ENCODE measurements around the gene HAPSTR1.

The HAPSTR1 gene

GRCh38 chr16:9095656-9096397, 4.4 kb downstream of the HAPSTR1 start:
- Histone ChIP-seq H3K27me3 (ENCODE audit: control insufficient read depth, insufficient read depth, low read length, poor library complexity, severe bottlenecking) (no peaks in the 10 kb centered on the region), H3K36me3 (ENCODE audit: control insufficient read depth, insufficient read depth, low read length) (no peaks in the 10 kb centered on the region), H3K4me3 (ENCODE audit: insufficient read depth, low read depth, low read length) (no peak overlapping the region), H3K27ac (ENCODE audit: insufficient read depth, low read depth, low read length, poor library complexity, severe bottlenecking) (no peak overlapping the region), H3K9me3 (ENCODE audit: control insufficient read depth, low read length) (no peaks in the 10 kb centered on the region), H3K4me1 (ENCODE audit: control insufficient read depth, insufficient read depth, low read length) (peaks cover 10% of the 10 kb centered on the region)
- 79 to 86% methylated on average over 1 of the region's 1 CpG for WGBS, 2 experiments

GRCh38 chr16:9096416-9096952, 5.0 kb downstream of the HAPSTR1 start:
- 86 to 100% methylated on average over 1 to 2 of the region's 2 CpGs for WGBS, 2 experiments
- no peak overlapping the region for H3K27ac ChIP-seq (ENCODE audit: insufficient read depth, low read depth, low read length, poor library complexity, severe bottlenecking)
- H3K4me3 ChIP-seq (ENCODE audit: insufficient read depth, low read depth, low read length): no peak overlapping the region

GRCh38 chr16:9097266-9098219, 6.1 kb downstream of the HAPSTR1 start:
- peaks cover 4% of the 10 kb centered on the region for H3K36me3 ChIP-seq (ENCODE audit: control insufficient read depth, insufficient read depth, low read length)
- H3K9me3 ChIP-seq (ENCODE audit: control insufficient read depth, low read length): no peaks in the 10 kb centered on the region
- no peak overlapping the region for H3K4me3 ChIP-seq (ENCODE audit: insufficient read depth, low read depth, low read length)
- 92 to 95% methylated on average over 10 of the region's 10 CpGs for WGBS, 2 experiments
- H3K4me1 ChIP-seq (ENCODE audit: control insufficient read depth, insufficient read depth, low read length): peaks cover 10% of the 10 kb centered on the region
- no peaks in the 10 kb centered on the region for H3K27me3 ChIP-seq (ENCODE audit: control insufficient read depth, insufficient read depth, low read length, poor library complexity, severe bottlenecking)
- peak overlapping the region; percentile 6 for H3K27ac ChIP-seq (ENCODE audit: insufficient read depth, low read depth, low read length, poor library complexity, severe bottlenecking)

More at GRCh38 chr16:9096416-9096952, 5.0 kb downstream of the HAPSTR1 start:
- H3K4me1 ChIP-seq (ENCODE audit: control insufficient read depth, insufficient read depth, low read length): peaks cover 10% of the 10 kb centered on the region
- peaks cover 2% of the 10 kb centered on the region for H3K36me3 ChIP-seq (ENCODE audit: control insufficient read depth, insufficient read depth, low read length)
- H3K27me3 ChIP-seq (ENCODE audit: control insufficient read depth, insufficient read depth, low read length, poor library complexity, severe bottlenecking): no peaks in the 10 kb centered on the region
- no peaks in the 10 kb centered on the region for H3K9me3 ChIP-seq (ENCODE audit: control insufficient read depth, low read length)

- Histone ChIP-seq H3K4me3 (ENCODE audit: insufficient read depth, low read depth, low read length) (no peak overlapping the region), H3K4me1 (ENCODE audit: control insufficient read depth, insufficient read depth, low read length) (peaks cover 10% of the 10 kb centered on the region), H3K27ac (ENCODE audit: insufficient read depth, low read depth, low read length, poor library complexity, severe bottlenecking) (no peak overlapping the region), H3K27me3 (ENCODE audit: control insufficient read depth, insufficient read depth, low read length, poor library complexity, severe bottlenecking) (no peaks in the 10 kb centered on the region), H3K36me3 (ENCODE audit: control insufficient read depth, insufficient read depth, low read length) (peaks cover 13% of the 10 kb centered on the region), H3K9me3 (ENCODE audit: control insufficient read depth, low read length) (no peaks in the 10 kb centered on the region)
- 96 to 99% methylated on average over 3 to 4 of the region's 4 CpGs for WGBS, 2 experiments
Observed at GRCh38 chr16:9098377-9099090, 7.1 kb downstream of the HAPSTR1 start.

GRCh38 chr16:9099131-9099625, 7.7 kb downstream of the HAPSTR1 start:
- WGBS, 2 experiments: 87 to 89% methylated on average over 5 of the region's 5 CpGs
- Histone ChIP-seq H3K27ac (ENCODE audit: insufficient read depth, low read depth, low read length, poor library complexity, severe bottlenecking) (no peak overlapping the region), H3K9me3 (ENCODE audit: control insufficient read depth, low read length) (no peaks in the 10 kb centered on the region), H3K36me3 (ENCODE audit: control insufficient read depth, insufficient read depth, low read length) (peaks cover 17% of the 10 kb centered on the region), H3K27me3 (ENCODE audit: control insufficient read depth, insufficient read depth, low read length, poor library complexity, severe bottlenecking) (no peaks in the 10 kb centered on the region), H3K4me1 (ENCODE audit: control insufficient read depth, insufficient read depth, low read length) (peaks cover 7% of the 10 kb centered on the region), H3K4me3 (ENCODE audit: insufficient read depth, low read depth, low read length) (no peak overlapping the region)

- Histone ChIP-seq H3K4me3 (ENCODE audit: insufficient read depth, low read depth, low read length) (no peak overlapping the region), H3K27me3 (ENCODE audit: control insufficient read depth, insufficient read depth, low read length, poor library complexity, severe bottlenecking) (no peaks in the 10 kb centered on the region), H3K27ac (ENCODE audit: insufficient read depth, low read depth, low read length, poor library complexity, severe bottlenecking) (no peak overlapping the region), H3K36me3 (ENCODE audit: control insufficient read depth, insufficient read depth, low read length) (peaks cover 27% of the 10 kb centered on the region), H3K9me3 (ENCODE audit: control insufficient read depth, low read length) (no peaks in the 10 kb centered on the region), H3K4me1 (ENCODE audit: control insufficient read depth, insufficient read depth, low read length) (peaks cover 5% of the 10 kb centered on the region)
- WGBS, 2 experiments: 97 to 100% methylated on average over 2 of the region's 2 CpGs
Observed at GRCh38 chr16:9102379-9102778, 10.9 kb downstream of the HAPSTR1 start.

- H3K27ac ChIP-seq (ENCODE audit: insufficient read depth, low read depth, low read length, poor library complexity, severe bottlenecking): no peak overlapping the region
- no peaks in the 10 kb centered on the region for H3K27me3 ChIP-seq (ENCODE audit: control insufficient read depth, insufficient read depth, low read length, poor library complexity, severe bottlenecking)
- H3K9me3 ChIP-seq (ENCODE audit: control insufficient read depth, low read length): no peaks in the 10 kb centered on the region
- peaks cover 5% of the 10 kb centered on the region for H3K4me1 ChIP-seq (ENCODE audit: control insufficient read depth, insufficient read depth, low read length)
- H3K4me3 ChIP-seq (ENCODE audit: insufficient read depth, low read depth, low read length): no peak overlapping the region
- WGBS, 2 experiments: 96% methylated on average over 13 of the region's 13 CpGs
- H3K36me3 ChIP-seq (ENCODE audit: control insufficient read depth, insufficient read depth, low read length): peaks cover 27% of the 10 kb centered on the region
Observed at GRCh38 chr16:9102943-9103342, 11.5 kb downstream of the HAPSTR1 start.

- Histone ChIP-seq H3K27me3 (ENCODE audit: control insufficient read depth, insufficient read depth, low read length, poor library complexity, severe bottlenecking) (no peaks in the 10 kb centered on the region), H3K27ac (ENCODE audit: insufficient read depth, low read depth, low read length, poor library complexity, severe bottlenecking) (no peak overlapping the region), H3K9me3 (ENCODE audit: control insufficient read depth, low read length) (no peaks in the 10 kb centered on the region), H3K36me3 (ENCODE audit: control insufficient read depth, insufficient read depth, low read length) (peaks cover 27% of the 10 kb centered on the region), H3K4me1 (ENCODE audit: control insufficient read depth, insufficient read depth, low read length) (peaks cover 5% of the 10 kb centered on the region), H3K4me3 (ENCODE audit: insufficient read depth, low read depth, low read length) (no peak overlapping the region)
- WGBS, 2 experiments: 96 to 97% methylated on average over 3 of the region's 3 CpGs
Observed at GRCh38 chr16:9103546-9103945, 12.1 kb downstream of the HAPSTR1 start.

- Histone ChIP-seq H3K4me1 (ENCODE audit: control insufficient read depth, insufficient read depth, low read length) (peaks cover 11% of the 10 kb centered on the region), H3K4me3 (ENCODE audit: insufficient read depth, low read depth, low read length) (no peak overlapping the region), H3K9me3 (ENCODE audit: control insufficient read depth, low read length) (no peaks in the 10 kb centered on the region), H3K36me3 (ENCODE audit: control insufficient read depth, insufficient read depth, low read length) (peaks cover 27% of the 10 kb centered on the region), H3K27me3 (ENCODE audit: control insufficient read depth, insufficient read depth, low read length, poor library complexity, severe bottlenecking) (no peaks in the 10 kb centered on the region), H3K27ac (ENCODE audit: insufficient read depth, low read depth, low read length, poor library complexity, severe bottlenecking) (no peak overlapping the region)
Observed at GRCh38 chr16:9105189-9105588, 13.7 kb downstream of the HAPSTR1 start.
